Neural cell (in vitro differentiated cells): Measurements from ENCODE around the gene HK1. TPM values are rescaled to one million over a fixed set of nuclear protein-coding genes. Genes with fewer than 3 reads are reported as not detected.

Experiments
- H2AFZ ChIP-seq: fragments of 200-600, 300-800 bp; sonication (generic), shearing (Covaris generic); 2 replicates; pipeline ENCODE4 v1.6.0; 2014; ENCODE audit warnings: low read depth, mild to moderate bottlenecking, antibody characterized with exemption, low read length, moderate library complexity
- H3F3A ChIP-seq: fragments of 200-600 bp; shearing (Covaris generic); 2 replicates; pipeline ENCODE4 v1.6.1; 2016; ENCODE audit warnings: mild to moderate bottlenecking, moderate library complexity, mixed read lengths, antibody characterized with exemption, low read length; ENCODE audit not compliant: insufficient read depth, poor library complexity, severe bottlenecking
- H3K27ac ChIP-seq: fragments of 200-600, 300-800 bp; sonication (generic), shearing (Covaris generic); 2 replicates; pipeline ENCODE4 v1.5.1; 2014; ENCODE audit warnings: mild to moderate bottlenecking, low read length, moderate library complexity
- H3K27me3 ChIP-seq: fragments of 300-800, 200-600 bp; sonication (generic), shearing (Covaris generic); 2 replicates; pipeline ENCODE4 v1.6.0; 2014; ENCODE audit warnings: mild to moderate bottlenecking, low read depth, low read length, moderate library complexity; ENCODE audit not compliant: insufficient read depth
- H3K36me3 ChIP-seq: fragments of 300-800, 200-600 bp; sonication (generic), shearing (Covaris generic); 2 replicates; pipeline ENCODE4 v1.5.1; 2014; ENCODE audit warnings: mild to moderate bottlenecking, antibody characterized with exemption, low read length, moderate library complexity; ENCODE audit not compliant: insufficient read depth
- H3K4me2 ChIP-seq: fragments of 300-800, 200-600 bp; sonication (generic), shearing (Covaris generic); 2 replicates; pipeline ENCODE4 v1.6.0; 2014; ENCODE audit warnings: mild to moderate bottlenecking, low read length
- H3K4me3 ChIP-seq: fragments of 300-800, 200-600 bp; sonication (generic), shearing (Covaris generic); 2 replicates; pipeline ENCODE4 v1.5.1; 2014; ENCODE audit warnings: mild to moderate bottlenecking, low read length, moderate library complexity
- H3K79me2 ChIP-seq: fragments of 200-600 bp; shearing (Covaris generic); replicated peaks from 2 replicates; pipeline ENCODE4 v1.6.0; 2014; ENCODE audit warnings: mild to moderate bottlenecking, low read length, moderate library complexity; ENCODE audit not compliant: insufficient read depth
- H3K9ac ChIP-seq: fragments of 300-800, 200-600 bp; sonication (generic), shearing (Covaris generic); 2 replicates; pipeline ENCODE4 v1.6.1; 2016; ENCODE audit warnings: mild to moderate bottlenecking, low read length, mixed read lengths
- H3K9me2 ChIP-seq: fragments of 200-600 bp; shearing (Covaris generic); 2 replicates; pipeline ENCODE4 v1.6.1; 2016; ENCODE audit warnings: mild to moderate bottlenecking, low read length, mixed read lengths; ENCODE audit not compliant: insufficient read depth
- H3K9me3 ChIP-seq: fragments of 200-600, 300-800 bp; sonication (generic), shearing (Covaris generic); 2 replicates; pipeline ENCODE4 v1.6.1; 2016; ENCODE audit warnings: mild to moderate bottlenecking, mixed run types, low read length, moderate library complexity, mixed read lengths
- H4K20me1 ChIP-seq: fragments of 200-600 bp; shearing (Covaris generic); 2 replicates; pipeline ENCODE4 v1.6.1; 2016; ENCODE audit warnings: mild to moderate bottlenecking, mixed run types; ENCODE audit not compliant: insufficient read depth
- EP300 ChIP-seq: fragments of 450-650 bp; conservative IDR thresholded peaks from 2 replicates; pipeline ENCODE4 v1.6.1; 2014; ENCODE audit warnings: antibody characterized with exemption, mild to moderate bottlenecking, moderate library complexity; ENCODE audit not compliant: poor library complexity, severe bottlenecking
- EZH2 ChIP-seq: fragments of 200-600, 300-800 bp; shearing (Covaris generic), sonication (generic); IDR thresholded peaks from 2 replicates; pipeline ENCODE4 v1.6.1; 2014; ENCODE audit warnings: antibody characterized with exemption, low read length, borderline replicate concordance, mild to moderate bottlenecking; ENCODE audit not compliant: insufficient read depth, poor library complexity, severe bottlenecking
- MXI1 ChIP-seq: fragments of 450-650 bp; conservative IDR thresholded peaks from 2 replicates; pipeline ENCODE4 v1.6.1; 2014; ENCODE audit warnings: antibody characterized with exemption, mild to moderate bottlenecking; ENCODE audit not compliant: poor library complexity, severe bottlenecking
- POLR2AphosphoS5 ChIP-seq: IDR thresholded peaks from 2 replicates; pipeline ENCODE4 v1.6.1; 2012
- RAD21 ChIP-seq: fragments of 450-650 bp; conservative IDR thresholded peaks from 2 replicates; pipeline ENCODE4 v1.6.1; 2014; ENCODE audit warnings: antibody characterized with exemption, mild to moderate bottlenecking, moderate library complexity
- REST ChIP-seq: IDR thresholded peaks from 2 replicates; pipeline ENCODE4 v1.6.1; 2012; ENCODE audit warnings: borderline replicate concordance
- SMC3 ChIP-seq: fragments of 450-650 bp; conservative IDR thresholded peaks from 2 replicates; pipeline ENCODE4 v1.6.1; 2014; ENCODE audit warnings: antibody characterized with exemption, mild to moderate bottlenecking, moderate library complexity; ENCODE audit not compliant: poor library complexity
- TAF1 ChIP-seq: IDR thresholded peaks from 2 replicates; pipeline ENCODE4 v1.6.1; 2012; ENCODE audit warnings: low read depth
- polyA plus RNA-seq: library from polyadenylated mRNA; depleted of rRNA; stranded (reverse); fragments of >200 nt; gene quantifications from 2 replicates; pipeline ENCODE4 v1.2.3, GENCODE V29; 2014
- TF ChIP-seq, protein P1 (sequence below): fragments of 450-650 bp; IDR thresholded peaks from 2 replicates; pipeline ENCODE4 v1.5.1; 2014; ENCODE audit warnings: antibody characterized with exemption, mild to moderate bottlenecking, moderate library complexity; ENCODE audit not compliant: poor library complexity, severe bottlenecking

Gene HK1
- polyA plus RNA-seq, 1 donor from 2014 or later = 60.5 TPM

- Histone ChIP-seq H4K20me1 (no peaks in the 10 kb centered on the region), H3K9me2 (no peaks in the 10 kb centered on the region), H3K36me3 (no peaks in the 10 kb centered on the region), H3F3A (no peaks in the 10 kb centered on the region), H3K4me2 (no peak overlapping the region), H3K4me3 (no peak overlapping the region), H3K27me3 (no peaks in the 10 kb centered on the region), H3K9ac (no peak overlapping the region), H2AFZ (no peak overlapping the region), H3K9me3 (no peaks in the 10 kb centered on the region), H3K27ac (no peak overlapping the region), H3K79me2 (peaks cover 5% of the 10 kb centered on the region)
- no peak for TF ChIP-seq RAD21
Measured at GRCh38 chr10:69343905-69344304, 65.6 kb downstream of the HK1 start.

DNA sequence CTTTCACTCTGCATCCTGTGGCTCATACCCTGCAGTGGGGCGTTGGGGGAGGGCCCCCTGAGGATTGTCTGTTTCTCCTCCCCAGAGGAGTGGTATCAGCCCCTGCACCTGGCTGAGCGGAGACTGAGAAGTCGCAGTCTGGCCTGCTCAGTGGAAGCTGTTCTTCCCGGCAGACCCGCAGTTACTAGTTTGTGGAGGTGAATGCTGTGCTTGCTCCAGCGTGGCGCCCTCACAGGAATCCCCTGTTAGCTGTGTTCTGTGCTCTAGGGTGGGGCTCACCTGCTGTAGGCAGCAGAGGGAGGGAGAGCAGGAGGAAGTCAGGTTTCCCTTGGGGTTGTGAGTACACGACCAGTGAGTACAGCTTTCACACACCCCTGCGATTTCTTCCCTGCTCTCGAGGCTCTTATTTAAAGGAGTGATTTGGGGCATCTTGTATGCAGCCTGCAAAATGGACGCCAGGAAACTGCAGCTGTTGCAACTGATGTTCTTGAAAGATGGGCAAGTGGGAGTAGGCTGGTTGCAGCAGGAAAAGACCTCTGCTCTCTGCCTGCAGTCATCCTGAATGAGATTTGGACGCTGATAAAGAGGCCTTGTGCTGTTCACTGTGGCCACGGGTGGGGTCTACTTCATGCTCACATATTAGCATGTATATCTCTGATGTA lies 66.4 kb downstream of the HK1 start:
- no peaks in the 10 kb centered on the region for H3F3A ChIP-seq
- no peaks in the 10 kb centered on the region for H3K27me3 ChIP-seq
- H3K27ac ChIP-seq = no peak overlapping the region
- no peak overlapping the region for H2AFZ ChIP-seq
- no peak overlapping the region for H3K9ac ChIP-seq
- H3K4me3 ChIP-seq = no peak overlapping the region
- no peaks in the 10 kb centered on the region for H4K20me1 ChIP-seq
- no peaks in the 10 kb centered on the region for H3K36me3 ChIP-seq
- no peaks in the 10 kb centered on the region for H3K9me2 ChIP-seq
- H3K9me3 ChIP-seq = no peaks in the 10 kb centered on the region
- TF ChIP-seq MXI1 (no peak), EZH2 (no peak), REST (no peak), POLR2AphosphoS5 (no peak), SMC3 (no peak), RAD21 (no peak), TAF1 (no peak), EP300 (no peak)
- TF ChIP-seq, protein P1, sequence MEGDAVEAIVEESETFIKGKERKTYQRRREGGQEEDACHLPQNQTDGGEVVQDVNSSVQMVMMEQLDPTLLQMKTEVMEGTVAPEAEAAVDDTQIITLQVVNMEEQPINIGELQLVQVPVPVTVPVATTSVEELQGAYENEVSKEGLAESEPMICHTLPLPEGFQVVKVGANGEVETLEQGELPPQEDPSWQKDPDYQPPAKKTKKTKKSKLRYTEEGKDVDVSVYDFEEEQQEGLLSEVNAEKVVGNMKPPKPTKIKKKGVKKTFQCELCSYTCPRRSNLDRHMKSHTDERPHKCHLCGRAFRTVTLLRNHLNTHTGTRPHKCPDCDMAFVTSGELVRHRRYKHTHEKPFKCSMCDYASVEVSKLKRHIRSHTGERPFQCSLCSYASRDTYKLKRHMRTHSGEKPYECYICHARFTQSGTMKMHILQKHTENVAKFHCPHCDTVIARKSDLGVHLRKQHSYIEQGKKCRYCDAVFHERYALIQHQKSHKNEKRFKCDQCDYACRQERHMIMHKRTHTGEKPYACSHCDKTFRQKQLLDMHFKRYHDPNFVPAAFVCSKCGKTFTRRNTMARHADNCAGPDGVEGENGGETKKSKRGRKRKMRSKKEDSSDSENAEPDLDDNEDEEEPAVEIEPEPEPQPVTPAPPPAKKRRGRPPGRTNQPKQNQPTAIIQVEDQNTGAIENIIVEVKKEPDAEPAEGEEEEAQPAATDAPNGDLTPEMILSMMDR = no peak
- H3K4me2 ChIP-seq = no peak overlapping the region
- H3K79me2 ChIP-seq = peaks cover 3% of the 10 kb centered on the region

DNA sequence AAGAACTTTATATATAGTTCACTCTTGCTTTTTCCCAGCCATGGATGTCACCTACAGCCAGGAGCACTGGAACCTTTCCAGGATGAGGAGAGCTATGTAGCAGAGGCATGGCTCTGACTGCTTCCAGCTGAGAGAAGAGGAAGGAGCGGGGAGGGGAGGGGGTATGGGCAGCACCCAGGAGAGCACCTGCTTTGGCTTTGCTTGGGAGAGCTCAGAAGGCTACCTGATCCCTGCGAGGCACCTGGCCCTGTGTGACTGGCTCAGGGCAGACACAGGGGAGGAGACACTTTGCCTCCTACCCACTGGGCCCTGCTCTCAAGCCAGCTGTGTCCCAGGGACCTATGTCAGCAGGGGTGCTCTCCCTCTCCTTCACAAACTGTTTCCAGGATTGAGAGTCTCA lies 67.1 kb downstream of the HK1 start:
- H3K9me3 ChIP-seq = no peaks in the 10 kb centered on the region
- no peaks in the 10 kb centered on the region for H3K79me2 ChIP-seq
- no peak overlapping the region for H3K4me2 ChIP-seq
- no peaks in the 10 kb centered on the region for H3K27me3 ChIP-seq
- TF ChIP-seq EP300 (no peak), SMC3 (no peak), POLR2AphosphoS5 (no peak), REST (no peak), EZH2 (no peak), TAF1 (no peak), MXI1 (no peak), RAD21 (no peak)
- TF ChIP-seq, protein P1 = no peak
- H4K20me1 ChIP-seq = no peaks in the 10 kb centered on the region
- no peak overlapping the region for H3K9ac ChIP-seq
- no peak overlapping the region for H3K4me3 ChIP-seq
- H3K27ac ChIP-seq = no peak overlapping the region
- no peak overlapping the region for H2AFZ ChIP-seq
- no peaks in the 10 kb centered on the region for H3F3A ChIP-seq
- peaks cover 4% of the 10 kb centered on the region for H3K36me3 ChIP-seq
- no peaks in the 10 kb centered on the region for H3K9me2 ChIP-seq
